K562 (cell line): Measurements from ENCODE around the gene PID1.

Experiments used
- CTCF ChIP-seq, 3 experiments: IDR thresholded peaks in 2 of 3; conservative IDR thresholded peaks in 1 of 3; 2 replicates each; pipeline ENCODE4 v1.5.1; 2011 to 2012; ENCODE audit warnings: low read length in 3 of 3, mild to moderate bottlenecking in 3 of 3, control low read depth in 2 of 3, improper control_type of control experiment in 1 of 3, inconsistent platforms in 1 of 3, low read depth in 1 of 3, mixed read lengths in 1 of 3, moderate library complexity in 1 of 3; ENCODE audit not compliant: insufficient read depth in 2 of 3
- ELF1 ChIP-seq: fragments of 200-800 bp; sonication (Bioruptor generic); IDR thresholded peaks from 2 replicates; pipeline ENCODE4 v1.6.1; 2016; ENCODE audit warnings: missing genetic modification characterization, missing compliant biosample characterization
- GABPA ChIP-seq: fragments of 200-800 bp; sonication (Bioruptor generic); conservative IDR thresholded peaks from 2 replicates; pipeline ENCODE4 v1.6.1; 2016; ENCODE audit warnings: low read depth, missing genetic modification characterization, missing compliant biosample characterization
- KDM1A ChIP-seq, 2 experiments: fragments of 450-650 bp; IDR thresholded peaks; 2 replicates each; pipeline ENCODE4 v1.6.1; 2016; ENCODE audit warnings: mild to moderate bottlenecking in 2 of 2
- RAD21 ChIP-seq, 2 experiments: fragments of 250-450 bp in 1 of 2; fragments of 450-650 bp in 1 of 2; sonication (Bioruptor Pico) in 1 of 2; formaldehyde crosslinking in 1 of 2; IDR thresholded peaks in 1 of 2; conservative IDR thresholded peaks in 1 of 2; 2 replicates each; pipeline versions ENCODE4 v1.4.0 to v1.8.0; 2020 to 2022; ENCODE audit warnings: mild to moderate bottlenecking in 2 of 2, moderate library complexity in 1 of 2
- TAF7 ChIP-seq: fragments of 450-650 bp; IDR thresholded peaks from 2 replicates; pipeline ENCODE4 v1.6.1; 2016; ENCODE audit warnings: missing genetic modification characterization, missing compliant biosample characterization
- TBP ChIP-seq: optimal IDR thresholded peaks from 2 replicates; pipeline ENCODE3; 2011; ENCODE audit warnings: low read depth, low read length, improper control_type of control experiment
- TF ChIP-seq, protein P1 (sequence below): fragments of 250-450 bp; sonication (Bioruptor Pico); IDR thresholded peaks from 2 replicates; pipeline ENCODE4 v1.4.0; 2020; ENCODE audit warnings: mild to moderate bottlenecking, moderate library complexity

DNA sequence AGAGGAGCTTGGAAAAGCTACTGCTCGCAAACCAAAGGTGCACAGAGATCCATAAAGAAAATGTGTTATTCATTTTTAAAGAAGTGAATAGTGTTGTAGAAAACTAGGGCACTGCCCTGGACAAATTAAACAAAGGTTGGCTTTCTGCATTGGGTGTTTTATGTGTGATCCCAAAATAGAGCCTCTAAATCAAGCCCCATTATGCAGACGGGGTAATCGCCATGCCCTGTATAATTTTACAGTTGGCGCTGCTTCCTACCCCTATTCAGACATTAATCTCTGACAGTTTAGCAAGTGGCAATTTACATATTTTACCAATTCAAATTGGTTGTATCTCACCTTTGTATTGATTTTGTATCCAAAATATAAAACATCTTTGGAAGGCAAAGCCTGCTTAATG lies 109.1 kb downstream of the PID1 start:
- no peak for TF ChIP-seq ELF1
- TF ChIP-seq, protein P1, sequence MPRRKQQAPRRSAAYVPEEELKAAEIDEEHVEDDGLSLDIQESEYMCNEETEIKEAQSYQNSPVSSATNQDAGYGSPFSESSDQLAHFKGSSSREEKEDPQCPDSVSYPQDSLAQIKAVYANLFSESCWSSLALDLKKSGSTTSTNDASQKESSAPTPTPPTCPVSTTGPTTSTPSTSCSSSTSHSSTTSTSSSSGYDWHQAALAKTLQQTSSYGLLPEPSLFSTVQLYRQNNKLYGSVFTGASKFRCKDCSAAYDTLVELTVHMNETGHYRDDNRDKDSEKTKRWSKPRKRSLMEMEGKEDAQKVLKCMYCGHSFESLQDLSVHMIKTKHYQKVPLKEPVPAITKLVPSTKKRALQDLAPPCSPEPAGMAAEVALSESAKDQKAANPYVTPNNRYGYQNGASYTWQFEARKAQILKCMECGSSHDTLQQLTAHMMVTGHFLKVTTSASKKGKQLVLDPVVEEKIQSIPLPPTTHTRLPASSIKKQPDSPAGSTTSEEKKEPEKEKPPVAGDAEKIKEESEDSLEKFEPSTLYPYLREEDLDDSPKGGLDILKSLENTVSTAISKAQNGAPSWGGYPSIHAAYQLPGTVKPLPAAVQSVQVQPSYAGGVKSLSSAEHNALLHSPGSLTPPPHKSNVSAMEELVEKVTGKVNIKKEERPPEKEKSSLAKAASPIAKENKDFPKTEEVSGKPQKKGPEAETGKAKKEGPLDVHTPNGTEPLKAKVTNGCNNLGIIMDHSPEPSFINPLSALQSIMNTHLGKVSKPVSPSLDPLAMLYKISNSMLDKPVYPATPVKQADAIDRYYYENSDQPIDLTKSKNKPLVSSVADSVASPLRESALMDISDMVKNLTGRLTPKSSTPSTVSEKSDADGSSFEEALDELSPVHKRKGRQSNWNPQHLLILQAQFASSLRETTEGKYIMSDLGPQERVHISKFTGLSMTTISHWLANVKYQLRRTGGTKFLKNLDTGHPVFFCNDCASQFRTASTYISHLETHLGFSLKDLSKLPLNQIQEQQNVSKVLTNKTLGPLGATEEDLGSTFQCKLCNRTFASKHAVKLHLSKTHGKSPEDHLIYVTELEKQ (CRISPR knock-in tag), result no peak
- no peak for TF ChIP-seq CTCF (IDR thresholded peaks at IDR 0.05 in 2 of 3, conservative IDR thresholded peaks at IDR 0.05 in 1 of 3; ENCODE audit: insufficient read depth in 2 of 3, low read depth in 1 of 3, low read length in 3 of 3)
- TF ChIP-seq RAD21 (CRISPR knock-in tag; conservative IDR thresholded peaks at IDR 0.05 in 1 of 2, IDR thresholded peaks at IDR 0.05 in 1 of 2), result no peak
- no peak for TF ChIP-seq KDM1A (IDR thresholded peaks at IDR 0.05)
- TF ChIP-seq TBP, result no peak
- TF ChIP-seq TAF7 (tag), result no peak
- TF ChIP-seq GABPA (tag), result no peak
